ENCODE data around the gene MMP24OS.

Gene MMP24OS

DNA sequence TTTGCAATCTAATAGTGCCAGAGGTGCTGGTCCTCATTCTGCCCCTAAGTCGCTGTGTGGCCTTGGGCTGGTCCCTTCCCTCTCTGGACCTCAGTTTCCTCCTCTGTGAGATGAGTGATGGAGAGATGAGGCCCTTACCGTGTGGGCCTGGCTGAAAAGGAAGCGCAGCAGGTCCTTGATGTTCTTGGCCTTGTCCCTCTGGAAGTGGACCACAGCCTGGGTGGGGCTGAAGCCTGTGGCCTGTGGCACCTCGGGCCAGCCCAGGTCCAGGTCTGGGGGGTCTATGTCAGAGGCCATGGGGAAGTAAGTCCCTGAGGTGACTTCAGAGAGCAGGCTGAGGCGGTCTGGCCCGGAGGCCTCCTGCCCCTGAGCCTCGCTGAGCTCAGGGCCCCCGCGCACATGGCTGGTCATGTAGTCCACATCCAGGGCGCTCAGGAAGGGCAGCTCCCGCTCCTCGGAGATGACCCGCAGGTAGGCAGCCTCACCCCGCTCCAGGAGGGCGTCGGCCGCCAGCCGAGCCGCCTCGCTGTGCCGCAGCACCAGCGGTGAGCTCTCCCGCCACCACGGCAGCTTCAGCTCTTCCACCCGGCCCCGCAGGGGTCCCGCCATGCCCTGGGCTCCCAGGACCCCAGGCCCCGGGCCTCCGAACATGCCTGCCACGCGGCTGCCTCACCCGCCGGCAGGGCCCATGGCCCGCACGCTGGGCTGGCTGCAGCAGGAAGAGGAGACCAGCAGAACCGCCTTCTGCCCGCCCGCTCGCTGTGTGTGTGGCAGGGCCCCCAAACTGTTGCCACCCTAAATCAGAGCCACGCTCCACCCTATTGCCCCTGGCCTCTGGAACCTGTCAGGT is 14.0 kb upstream of the MMP24OS start, which contains the start of gene FAM83C:
FAM83C (minus strand) TSS at position 772 of the 850 bp plus-strand sequence; CDS start at position 651, 121 bp downstream.
- no peak for DNase-seq (ENCODE audit: low read depth, low spot score)

DNA sequence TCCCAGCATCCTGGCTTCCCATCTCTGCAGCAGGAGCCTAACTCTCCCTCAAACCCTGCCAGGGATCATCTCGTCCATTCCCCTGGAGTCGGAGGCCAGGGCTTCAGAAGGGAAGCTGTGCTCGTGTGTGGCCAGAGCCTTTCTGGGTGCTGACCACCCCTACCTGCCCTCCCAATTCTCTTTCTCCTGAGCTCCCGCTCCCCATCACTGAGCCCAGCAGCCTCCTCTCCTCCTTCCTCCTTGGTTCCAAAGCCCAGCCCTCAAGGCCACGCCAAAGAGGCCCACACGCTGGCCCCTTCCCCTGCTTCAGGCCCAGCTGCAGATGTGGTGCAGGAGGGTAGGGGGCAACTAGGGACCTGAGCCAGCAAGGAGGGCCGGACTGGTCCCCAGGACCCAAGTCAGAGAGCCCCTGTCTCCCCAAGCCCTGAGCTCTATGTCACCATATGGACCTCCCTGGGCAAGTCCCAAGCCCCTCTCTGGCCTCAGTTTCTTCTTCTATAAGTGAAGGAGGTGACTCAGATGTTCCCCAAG is 13.0 kb upstream of the MMP24OS start:
- no peak for DNase-seq (ENCODE audit: low read depth, low spot score)

DNA sequence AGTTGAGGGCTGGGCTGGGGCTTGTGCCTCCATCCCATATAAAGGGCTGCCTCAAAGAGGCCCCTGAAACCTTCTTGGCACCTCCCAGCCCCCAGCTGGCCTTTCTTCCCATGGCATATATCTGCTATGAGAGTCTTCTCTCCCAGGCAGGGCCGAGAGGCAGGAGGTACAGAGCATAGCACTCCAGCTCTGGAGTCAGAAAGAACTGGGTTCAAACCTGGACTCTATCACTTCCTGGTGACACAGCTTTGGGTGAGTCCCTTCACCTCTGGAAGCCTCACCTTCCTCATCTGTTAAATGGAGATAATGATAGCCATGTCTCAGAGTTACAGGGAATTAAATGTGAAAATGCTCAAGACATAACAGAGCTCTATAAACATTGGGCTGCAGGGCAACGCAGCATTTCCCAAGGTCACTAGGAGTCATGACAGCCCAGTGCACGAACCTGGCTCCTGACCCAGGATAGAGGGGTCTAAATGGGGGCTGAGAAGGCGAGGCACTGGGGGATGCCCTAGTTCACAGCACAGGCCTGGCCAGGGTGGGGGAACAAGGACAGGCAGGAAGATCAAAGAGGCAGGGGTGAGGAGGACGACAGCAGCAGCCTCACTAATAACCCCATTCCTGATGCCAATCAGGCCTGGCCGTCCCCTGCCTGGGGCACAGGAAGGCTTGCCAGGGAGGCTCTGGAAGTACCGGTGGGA is 12.4 kb upstream of the MMP24OS start:
- DNase-seq (ENCODE audit: low read depth, low spot score) = no peak

- no peak for DNase-seq (ENCODE audit: low read depth, low spot score)
These were observed 10.6 kb upstream of the MMP24OS start for GRCh38 chr20:35288325-35289060.

GRCh38 chr20:35287509-35288324 is 9.8 kb upstream of the MMP24OS start:
- DNase-seq (ENCODE audit: low read depth, low spot score) = no peak

- no peak for DNase-seq (ENCODE audit: low read depth, low spot score)
These were observed 9.1 kb upstream of the MMP24OS start for GRCh38 chr20:35286899-35287508.

DNA sequence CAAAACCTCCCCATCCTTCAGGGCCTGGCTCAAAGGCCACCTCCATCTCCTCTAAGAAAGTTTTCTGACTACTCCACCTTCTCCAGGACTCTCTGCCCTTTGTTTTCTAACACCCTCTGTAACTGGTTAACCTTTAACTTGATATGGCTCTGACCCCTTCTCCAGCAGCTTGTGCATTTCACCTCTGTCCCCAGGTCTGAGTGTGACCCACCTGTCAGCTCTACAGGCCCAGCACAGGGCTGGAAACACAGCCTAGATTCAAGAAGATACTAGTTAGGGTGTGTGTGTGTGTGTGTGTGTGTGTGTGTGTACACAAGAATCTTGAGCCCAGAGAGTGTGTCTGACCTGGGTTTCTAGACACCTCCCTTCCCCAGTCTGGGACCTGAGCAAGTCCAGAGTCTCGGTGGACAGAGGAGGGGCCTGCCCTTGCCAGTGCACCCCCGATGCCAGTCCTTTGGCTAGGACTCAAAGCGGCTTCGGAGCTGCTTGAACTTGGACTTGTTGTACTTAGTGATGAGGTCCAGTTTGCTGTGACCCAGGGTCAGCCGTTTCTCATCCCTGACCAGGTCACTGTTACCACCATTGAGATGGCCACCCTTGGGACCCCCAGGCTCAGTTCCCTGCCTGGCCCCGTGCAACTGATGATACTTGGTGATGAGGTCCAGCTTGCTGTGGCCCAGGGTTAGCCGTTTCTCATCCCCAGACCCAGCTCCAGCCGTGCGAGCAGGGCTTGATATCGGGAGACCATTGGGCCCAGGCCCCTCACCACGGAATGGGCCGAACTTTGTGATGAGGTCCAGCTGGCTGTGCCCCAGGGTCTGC is 8.4 kb upstream of the MMP24OS start:
- DNase-seq (ENCODE audit: low read depth, low spot score) = no peak

DNA sequence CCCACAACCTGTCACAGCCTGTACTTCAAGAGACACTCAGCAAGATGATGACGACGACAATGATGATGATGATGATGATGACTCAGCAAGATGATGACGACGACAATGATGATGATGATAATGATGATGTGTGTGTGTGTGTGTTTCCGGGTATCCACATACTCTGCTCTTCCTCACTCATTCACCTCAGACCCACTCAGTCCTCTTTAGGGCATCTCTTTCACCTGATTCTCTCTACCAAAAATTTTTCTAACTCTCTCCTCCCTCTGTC is 7.8 kb upstream of the MMP24OS start:
- no peak for DNase-seq (ENCODE audit: low read depth, low spot score)

- DNase-seq (ENCODE audit: low read depth, low spot score) = no peak
These were observed 7.3 kb upstream of the MMP24OS start for GRCh38 chr20:35284992-35285805.

- peak; percentile 94 for DNase-seq (ENCODE audit: low read depth, low spot score)
These were observed 6.5 kb upstream of the MMP24OS start, which contains the start of gene EIF6 for GRCh38 chr20:35284267-35284991. EIF6 (minus strand) TSS chr20:35284772; CDS start chr20:35284487, 285 bp downstream.

DNA sequence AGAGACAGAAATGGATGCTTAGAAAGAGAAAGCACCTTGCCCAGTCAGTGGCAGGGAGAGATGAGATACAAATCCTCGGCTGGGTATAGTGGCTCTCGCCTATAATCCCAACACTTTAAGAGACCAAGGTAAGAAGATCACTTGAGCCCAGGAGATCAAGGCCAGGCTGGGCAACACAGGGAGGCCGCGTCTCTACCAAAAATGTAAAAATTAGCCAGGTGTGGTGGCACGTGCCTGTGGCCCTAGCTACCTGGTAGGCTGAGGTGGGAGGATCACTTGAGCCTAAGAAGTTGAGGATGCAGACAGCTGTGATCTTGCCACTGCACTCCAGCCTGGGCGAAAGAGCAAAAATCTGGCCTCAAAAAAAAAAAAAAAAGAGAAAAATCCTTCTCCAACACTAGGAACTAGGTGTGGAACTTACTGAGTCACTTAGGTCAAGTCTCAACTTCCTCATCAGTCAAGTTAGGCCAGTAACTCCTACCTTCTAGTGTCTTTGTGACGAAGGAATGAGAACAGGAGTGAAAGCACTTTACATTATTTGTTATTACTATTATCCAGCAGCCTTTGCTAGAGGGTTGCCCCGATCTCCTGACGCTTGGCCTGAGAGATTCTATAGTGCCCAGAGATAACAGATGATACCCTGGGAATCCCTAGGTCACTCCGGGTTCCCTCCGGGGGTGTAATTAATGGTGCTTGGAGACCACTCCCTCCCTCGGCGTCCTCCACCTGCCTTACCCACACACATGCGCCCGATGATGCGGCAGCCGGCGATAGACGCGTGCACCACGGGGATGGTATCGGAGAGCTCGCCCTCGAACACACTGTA is 5.7 kb upstream of the MMP24OS start:
- DNase-seq (ENCODE audit: low read depth, low spot score) = no peak

DNA sequence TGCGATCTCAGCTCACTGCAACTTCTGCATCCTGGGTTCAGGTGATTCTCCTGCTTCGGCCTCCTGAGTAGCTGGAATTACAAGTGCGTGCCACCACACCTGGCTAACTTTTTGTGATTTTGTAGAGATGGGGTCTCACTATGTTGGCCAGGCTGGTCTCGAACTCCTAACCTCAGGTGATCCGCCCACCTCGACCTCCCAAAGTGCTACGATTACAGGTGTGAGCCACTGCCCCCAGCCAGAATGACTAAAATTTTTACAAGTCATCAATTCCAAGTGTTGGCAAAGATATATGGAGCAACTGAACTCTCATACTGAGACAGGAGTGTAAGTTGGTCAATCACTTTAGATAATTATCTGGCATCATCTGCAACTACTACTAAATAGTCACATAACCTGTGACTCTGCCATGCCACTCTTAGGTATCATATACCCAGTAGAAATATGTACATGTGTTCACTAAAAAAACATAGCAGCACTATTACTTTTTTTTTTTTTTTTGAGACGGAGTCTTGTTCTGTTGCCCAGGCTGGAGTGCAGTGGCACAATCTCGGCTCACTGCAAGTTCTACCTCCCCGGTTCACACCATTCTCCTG is 3.7 kb upstream of the MMP24OS start:
- DNase-seq (ENCODE audit: low read depth, low spot score) = no peak

GRCh38 chr20:35280523-35280922 is 2.6 kb upstream of the MMP24OS start:
- DNase-seq (ENCODE audit: low read depth, low spot score) = no peak

DNA sequence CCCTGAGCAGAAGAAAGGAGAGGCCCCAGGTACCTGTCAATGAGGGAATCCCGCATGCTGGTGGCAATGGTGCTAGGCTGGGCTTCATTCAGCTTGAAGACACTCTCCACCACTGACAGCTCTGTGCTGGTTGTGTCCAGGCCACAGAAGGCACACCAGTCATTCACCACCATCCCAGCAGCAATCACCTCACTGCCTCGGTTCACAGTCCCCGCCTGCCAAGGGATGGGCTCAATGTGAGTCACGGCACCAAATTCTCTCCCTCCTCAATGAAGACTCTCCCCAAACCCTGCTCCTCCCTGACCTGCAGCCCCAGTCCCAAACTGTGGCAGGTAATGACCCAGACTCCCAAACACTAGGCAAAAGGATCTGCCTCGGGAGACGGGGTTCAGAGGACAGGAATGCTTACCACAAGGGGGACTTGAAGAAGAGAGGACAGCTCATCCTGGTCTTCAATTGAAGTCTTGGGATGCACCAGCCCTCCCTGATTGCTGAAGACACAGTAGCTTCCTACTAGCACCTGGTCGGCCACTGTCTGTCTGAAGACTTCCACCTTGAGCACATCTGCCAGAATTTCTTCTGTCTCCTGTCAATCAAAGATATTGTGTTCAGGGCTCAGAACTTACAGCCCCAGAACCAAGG is 1.7 kb upstream of the MMP24OS start:
- DNase-seq (ENCODE audit: low read depth, low spot score) = no peak

DNA sequence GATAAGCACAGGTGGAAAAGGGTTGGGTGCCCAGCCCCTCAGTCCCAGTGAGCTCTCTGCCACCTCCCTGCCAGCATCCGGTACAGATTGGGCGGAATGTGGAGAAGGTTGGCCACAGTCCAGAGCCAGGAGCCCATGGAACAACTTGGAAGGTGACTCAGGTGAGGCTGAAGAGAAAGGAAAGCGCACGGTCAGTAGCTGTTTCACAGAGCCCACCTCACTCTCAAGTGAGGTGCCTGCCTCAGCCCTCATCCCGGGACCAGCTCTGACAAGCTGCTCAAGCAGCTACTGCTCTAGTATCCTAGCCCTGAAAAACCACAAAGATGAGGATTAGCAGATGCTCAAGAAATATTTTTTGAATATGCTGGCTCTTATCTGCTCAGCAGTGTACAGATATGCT is 1.1 kb upstream of the MMP24OS start:
- no peak for DNase-seq (ENCODE audit: low read depth, low spot score)

DNA sequence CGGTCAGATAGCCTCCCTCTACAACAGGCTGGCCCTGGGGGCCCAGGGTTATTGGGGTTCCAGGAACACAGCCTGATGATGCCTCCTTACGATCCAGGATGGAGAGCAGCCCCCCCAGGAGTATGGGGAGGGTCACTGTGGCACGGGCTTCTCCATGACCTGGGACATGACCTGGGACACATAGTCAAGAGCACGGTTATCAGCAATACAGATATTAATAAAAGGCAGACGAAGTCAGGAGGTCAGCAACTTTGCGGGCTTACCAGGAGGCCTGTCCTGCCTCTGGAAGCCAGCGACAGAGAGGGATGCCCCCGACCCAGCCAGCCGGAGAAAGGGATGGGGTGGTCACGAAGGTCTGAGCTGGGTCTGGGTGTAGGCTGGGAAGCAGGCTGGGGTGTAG is 795 bp downstream of the MMP24OS start:
- DNase-seq (ENCODE audit: low read depth, low spot score) = no peak

DNA sequence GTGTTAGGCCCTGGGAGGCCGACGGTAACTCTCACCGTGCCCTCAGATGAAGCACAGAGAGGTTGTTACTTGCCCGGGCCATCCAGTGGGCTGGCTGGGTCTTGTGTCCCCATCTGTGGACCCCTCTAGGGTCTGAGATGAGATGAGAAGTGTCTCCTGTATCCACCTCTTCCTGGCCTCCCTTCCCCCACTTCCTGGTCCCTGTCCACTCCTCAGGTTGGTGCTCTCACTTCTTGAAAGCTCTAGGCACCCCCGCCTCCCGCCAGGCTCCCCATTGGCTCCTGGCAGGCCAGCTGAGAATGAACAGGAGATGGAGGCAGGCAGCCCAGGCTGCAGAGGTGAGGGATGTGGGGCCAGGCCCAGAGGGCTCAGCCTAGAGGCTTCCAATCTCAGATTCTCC is 1.5 kb downstream of the MMP24OS start:
- no peak for DNase-seq (ENCODE audit: low read depth, low spot score)

Measured in ELF-1 (cell line).